ENCODE measurements around the gene SPAG16.
"Not testable (repeated sequence)": the region's sequence is repeated elsewhere in the genome, so short reads cannot be mapped to it uniquely, and the experiment has no call there.

SPAG16 gene

DNA sequence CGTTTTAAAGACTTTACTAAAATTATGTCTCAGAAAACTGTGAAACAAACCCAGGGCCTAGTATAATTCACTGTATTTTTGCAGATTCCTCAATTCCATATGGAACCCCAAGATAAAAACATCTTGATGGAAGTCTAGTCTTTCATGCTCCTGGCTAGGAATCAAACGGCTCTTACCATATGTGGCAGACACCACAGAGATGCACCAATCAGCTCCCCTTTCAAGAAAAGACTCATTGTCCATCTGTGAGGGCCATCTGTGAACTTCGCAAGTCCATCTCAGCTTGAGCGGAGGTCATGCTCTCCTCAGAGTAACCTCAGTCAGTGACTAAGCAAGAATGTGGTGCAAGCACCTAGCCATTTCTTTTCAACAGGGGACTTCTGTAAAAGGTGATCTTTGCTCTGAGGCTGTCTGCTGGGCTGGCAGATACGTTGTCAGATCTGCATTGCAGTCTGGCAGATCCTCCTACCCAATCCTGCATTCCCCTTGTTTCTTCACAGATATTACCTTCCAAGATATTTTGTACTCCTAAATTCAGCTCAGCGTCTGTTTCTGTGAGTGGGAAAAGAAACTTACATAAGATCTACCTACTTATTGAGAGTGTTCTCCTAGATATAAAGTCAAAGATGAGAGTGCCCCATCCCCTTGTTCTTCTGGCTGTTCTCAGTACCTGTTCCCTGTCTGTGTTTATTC, 419.3 kb downstream of the SPAG16 start:
- no peak for DNase-seq (ENCODE audit: low spot score)

- no peak for DNase-seq (ENCODE audit: low spot score)
Measured at GRCh38 chr2:213710164-213710563, 425.9 kb downstream of the SPAG16 start.

- DNase-seq (ENCODE audit: low spot score) = not testable (repeated sequence)
Measured at GRCh38 chr2:213718411-213718810, 434.1 kb downstream of the SPAG16 start.

GRCh38 chr2:213722565-213722964, 438.3 kb downstream of the SPAG16 start:
- no peak for DNase-seq (ENCODE audit: low spot score)

GRCh38 chr2:213723041-213723560, 438.8 kb downstream of the SPAG16 start:
- no peak for DNase-seq (ENCODE audit: low spot score)

- no peak for DNase-seq (ENCODE audit: low spot score)
Measured at GRCh38 chr2:213723707-213724106, 439.4 kb downstream of the SPAG16 start.

GRCh38 chr2:213726101-213726500, 441.8 kb downstream of the SPAG16 start:
- no peak for DNase-seq (ENCODE audit: low spot score)

DNA sequence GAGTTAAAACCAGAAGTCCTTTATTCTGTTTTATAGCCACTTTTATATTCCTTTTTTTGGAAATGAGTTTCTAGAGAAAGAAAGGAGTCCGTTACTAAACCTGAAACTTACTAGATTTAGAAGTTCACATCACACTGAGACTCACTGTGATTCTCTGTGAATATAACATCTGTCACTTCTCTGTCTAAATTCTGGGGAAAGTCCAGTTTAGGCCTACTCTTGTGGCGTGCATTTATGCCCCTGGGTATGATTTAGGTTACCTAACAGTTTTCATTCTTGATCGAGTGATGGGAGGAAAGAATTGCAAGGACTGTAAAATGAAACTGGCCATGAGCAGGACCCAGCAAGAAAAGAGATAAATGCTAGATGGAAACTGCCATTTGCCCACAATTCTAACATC, 449.6 kb downstream of the SPAG16 start:
- DNase-seq (ENCODE audit: low spot score) = no peak

DNA sequence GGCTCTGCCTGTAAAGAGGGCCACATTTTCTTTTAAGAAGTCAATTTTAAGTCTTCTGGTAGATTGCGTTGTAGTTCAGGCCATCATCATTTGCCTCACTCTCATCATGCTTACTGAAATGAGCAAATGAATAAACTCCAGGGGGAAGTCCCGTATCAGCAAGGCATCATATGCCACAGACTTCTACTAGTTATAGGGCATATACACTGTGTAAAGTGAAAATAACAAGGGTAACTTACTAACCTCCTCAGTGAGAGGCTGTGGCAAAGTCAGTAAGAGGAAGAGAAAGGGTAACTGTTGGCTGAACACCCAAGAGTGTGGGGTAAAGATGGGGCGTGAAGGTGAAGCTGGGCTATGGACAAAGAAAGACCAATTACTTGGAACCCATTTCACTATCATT, 456.2 kb downstream of the SPAG16 start:
- DNase-seq (ENCODE audit: low spot score) = no peak

DNA sequence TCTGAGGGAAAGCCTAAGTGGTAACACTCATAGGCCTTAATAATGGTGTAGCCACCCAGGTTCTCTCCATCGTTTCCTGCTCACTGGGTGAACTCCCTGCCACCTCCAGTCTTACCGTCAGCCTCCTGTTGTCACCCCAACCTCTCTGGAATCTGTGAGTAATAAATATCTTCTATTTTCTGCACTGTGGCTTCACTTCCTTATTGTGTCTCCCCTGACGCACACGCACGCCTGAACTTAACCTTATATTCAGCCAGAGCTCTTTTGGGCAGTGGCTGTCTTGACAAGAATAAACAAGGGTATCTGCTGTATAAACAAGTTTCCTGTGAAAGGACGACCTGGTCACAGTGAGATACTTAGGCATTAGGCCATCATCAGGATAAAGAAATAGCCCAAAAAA, 467.2 kb downstream of the SPAG16 start:
- DNase-seq (ENCODE audit: low spot score) = no peak

GRCh38 chr2:213752575-213752974, 468.3 kb downstream of the SPAG16 start:
- DNase-seq (ENCODE audit: low spot score) = no peak

- no peak for DNase-seq (ENCODE audit: low spot score)
Measured at GRCh38 chr2:213757525-213757924, 473.3 kb downstream of the SPAG16 start.

DNA sequence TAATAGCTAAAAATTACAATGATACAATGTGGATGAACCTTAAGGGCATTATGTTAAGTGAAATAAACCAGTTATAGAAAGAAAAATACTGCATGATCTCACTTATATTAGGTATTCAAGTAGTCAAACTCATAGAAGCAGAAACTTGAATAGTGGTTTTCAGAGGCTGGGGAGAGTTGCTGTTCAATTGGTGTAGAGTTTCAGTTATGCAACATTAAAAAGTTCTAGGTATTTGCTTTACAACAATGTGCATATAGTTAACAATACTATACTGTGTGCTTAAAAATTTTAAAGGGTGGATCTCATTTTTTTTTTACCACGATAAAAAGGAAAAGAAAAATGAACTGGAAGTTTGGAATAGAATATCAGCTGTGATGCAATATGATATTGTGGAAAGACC, 479.1 kb downstream of the SPAG16 start:
- DNase-seq (ENCODE audit: low spot score) = no peak

DNA sequence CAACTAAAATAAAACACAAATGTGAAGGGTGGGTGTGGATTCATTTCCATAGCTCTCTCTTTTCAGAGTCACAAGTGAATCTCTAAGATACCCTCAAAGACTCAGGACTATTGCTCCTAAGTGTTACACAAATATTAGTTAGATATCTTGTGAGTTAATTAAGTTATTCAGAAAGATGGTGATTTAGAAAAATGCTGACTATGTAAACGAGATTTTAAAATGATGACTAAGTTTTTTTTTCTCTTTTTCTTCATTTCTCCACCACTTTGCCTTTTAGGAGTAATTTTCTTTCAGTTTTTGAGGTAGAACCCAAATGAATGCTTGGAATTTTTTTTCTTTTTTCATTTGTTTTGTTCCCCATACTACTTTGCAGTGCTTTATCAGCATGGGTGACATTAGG, 479.7 kb downstream of the SPAG16 start:
- DNase-seq (ENCODE audit: low spot score) = no peak

DNA sequence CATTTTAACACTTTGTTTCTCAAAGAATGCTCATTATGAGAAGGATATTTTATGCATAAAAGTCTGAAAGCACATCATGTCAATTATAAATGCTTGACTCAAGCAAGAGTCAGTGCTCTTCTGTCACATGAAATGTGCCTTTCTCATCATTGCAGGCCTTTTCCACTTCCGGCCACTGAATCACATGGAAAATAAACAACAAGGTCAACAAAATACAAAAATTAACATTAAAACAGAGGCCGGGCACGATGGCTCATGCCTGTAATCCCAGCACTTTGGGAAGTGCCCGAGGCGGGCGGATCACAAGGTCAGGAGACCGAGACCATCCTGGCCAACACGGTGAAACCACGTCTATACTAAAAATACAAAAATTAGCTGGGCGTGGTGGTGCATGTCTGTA, 480.6 kb downstream of the SPAG16 start:
- no peak for DNase-seq (ENCODE audit: low spot score)

DNA sequence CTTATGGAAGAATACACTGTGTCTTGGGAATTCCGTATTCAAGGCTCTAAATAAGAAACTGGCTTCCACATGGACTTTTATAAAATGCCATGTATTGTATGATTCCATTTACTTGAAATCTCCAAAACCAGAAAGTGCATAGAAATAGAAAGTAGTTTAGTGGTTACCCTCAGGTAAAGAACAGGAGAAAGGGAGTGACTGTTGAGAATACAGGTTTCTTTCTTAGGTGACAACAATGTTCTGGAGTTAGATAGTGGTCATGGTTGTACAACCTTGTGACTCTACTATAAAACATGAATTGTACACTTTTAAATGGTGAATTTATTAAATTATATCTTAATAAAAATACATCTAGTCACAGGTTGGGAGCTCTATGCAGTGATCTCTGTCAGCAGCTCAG, 481.8 kb downstream of the SPAG16 start:
- no peak for DNase-seq (ENCODE audit: low spot score)

DNA sequence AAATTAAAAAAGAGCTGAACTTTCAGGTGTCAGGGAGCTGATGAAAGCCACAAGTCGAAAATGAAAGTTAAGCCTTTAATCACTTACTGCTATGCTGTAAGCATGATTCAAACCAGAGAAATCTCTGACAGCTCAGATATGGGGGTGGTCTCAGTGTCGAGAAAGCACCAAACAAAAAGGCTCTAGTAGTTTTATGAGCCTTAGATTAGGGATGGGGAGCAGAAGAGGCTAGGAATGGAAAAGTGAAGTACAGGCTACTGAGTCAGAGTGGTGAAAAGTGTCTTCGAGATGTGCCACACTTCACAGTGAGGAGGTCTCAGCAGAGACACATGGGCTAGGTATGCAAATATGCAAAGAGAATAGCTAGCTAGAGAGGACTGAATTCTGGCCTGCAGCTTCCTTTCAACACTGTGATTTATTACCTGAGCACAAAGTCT, 482.2 kb downstream of the SPAG16 start:
- DNase-seq (ENCODE audit: low spot score) = no peak

DNA sequence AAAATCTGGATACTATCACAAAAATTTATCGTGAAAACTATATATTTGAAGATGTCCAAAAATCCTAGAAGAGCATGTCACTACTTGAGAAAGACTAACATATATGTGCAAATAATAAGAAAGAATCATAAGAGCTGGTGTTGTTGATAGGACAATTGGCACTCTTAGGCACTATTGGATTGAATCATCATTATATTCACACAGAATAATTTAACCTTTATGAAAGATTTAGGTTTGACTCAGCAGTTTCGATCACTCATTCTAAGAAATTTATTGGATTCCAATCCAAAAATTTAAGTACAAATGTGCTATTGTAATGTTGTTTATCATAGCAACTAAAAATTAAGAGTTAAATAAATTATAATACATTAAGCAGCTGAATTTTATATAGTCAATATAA, 503.6 kb downstream of the SPAG16 start:
- no peak for DNase-seq (ENCODE audit: low spot score)

- no peak for DNase-seq (ENCODE audit: low spot score)
Measured at GRCh38 chr2:213789940-213790339, 505.7 kb downstream of the SPAG16 start.

DNA sequence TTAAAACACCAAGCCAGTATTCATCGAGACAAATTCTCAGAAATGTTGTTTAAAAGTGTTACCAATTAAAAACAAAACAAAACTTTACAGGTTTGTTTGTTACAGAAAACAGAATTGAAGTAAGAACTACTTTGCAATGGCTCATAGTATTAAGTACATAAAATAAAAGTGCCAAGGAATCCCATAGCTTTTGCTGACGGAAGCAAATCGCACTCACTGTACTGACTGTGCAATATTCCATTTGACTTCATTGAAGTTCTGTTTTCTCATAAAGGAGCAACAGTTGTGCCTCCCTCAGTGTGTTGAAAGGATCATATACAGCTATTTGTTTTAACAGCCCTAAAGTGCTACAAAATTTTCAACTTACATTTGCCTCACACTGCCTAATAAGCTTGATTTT, 507.8 kb downstream of the SPAG16 start:
- no peak for DNase-seq (ENCODE audit: low spot score)

- no peak for DNase-seq (ENCODE audit: low spot score)
Measured at GRCh38 chr2:213806125-213806726, 522.0 kb downstream of the SPAG16 start.

GRCh38 chr2:213816583-213816982, 532.3 kb downstream of the SPAG16 start:
- no peak for DNase-seq (ENCODE audit: low spot score)

DNA sequence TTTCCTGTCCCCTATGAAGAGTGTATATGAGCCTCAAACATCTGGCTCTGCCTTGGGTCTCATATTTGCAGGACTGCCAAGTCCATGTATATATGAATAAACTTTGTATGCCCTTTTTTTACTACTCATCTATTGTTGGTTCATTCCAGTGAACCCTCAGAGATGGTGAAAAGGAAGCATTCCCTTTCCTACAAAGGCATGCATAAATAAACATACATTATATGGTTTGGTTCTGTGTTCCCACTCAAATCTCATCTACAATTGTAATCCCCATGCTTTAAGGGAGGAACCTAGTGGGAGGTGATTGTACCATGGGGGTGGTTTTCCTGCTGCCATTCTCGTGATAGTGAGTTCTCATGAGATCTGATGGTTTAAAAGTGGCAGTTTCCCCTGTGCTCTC, 534.2 kb downstream of the SPAG16 start:
- no peak for DNase-seq (ENCODE audit: low spot score)

GRCh38 chr2:213834331-213834730, 550.1 kb downstream of the SPAG16 start:
- no peak for DNase-seq (ENCODE audit: low spot score)

All from HuH-7.5 (cell line).